G401 (cell line): ENCODE results near the gene DCTN2. TPM values are rescaled to one million over a fixed set of nuclear protein-coding genes. Genes with fewer than 3 reads are reported as not detected.
A peak's percentile ranks its signal among the peaks of the same experiment; 100 is the strongest.
"Not testable (repeated sequence)": the region's sequence is repeated elsewhere in the genome, so short reads cannot be mapped to it uniquely, and the experiment has no call there.

Experiments
- DNase-seq: peaks from one replicate; pipeline ENCODE4 v3.0.0-alpha.2; 2015; ENCODE audit warnings: low spot score
- in situ Hi-C: cut with HindIII; loops from 2 replicates; pipeline ENCODE4 v1.10.0; 2016; ENCODE audit warnings: low sequenced_read_pairs, mixed read lengths
- total RNA-seq: library from RNA; depleted of rRNA; stranded (reverse); fragments of >200 nt; shearing (Covaris generic); gene quantifications from 2 replicates; pipeline ENCODE4 v1.2.3, GENCODE V29; 2014

DCTN2 gene
- total RNA-seq, 1 experiment from 2014 or later: 162 TPM

- no peak for DNase-seq
- in situ Hi-C loops: no loop called here
Measured at GRCh38 chr12:57500213-57500612, 46.8 kb downstream of the DCTN2 start.

- in situ Hi-C loops: no loop called here
Measured at GRCh38 chr12:57498571-57498970, 48.4 kb downstream of the DCTN2 start.

GRCh38 chr12:57498132-57498502, 48.9 kb downstream of the DCTN2 start:
- in situ Hi-C loops: no loop called here
- no peak for DNase-seq

More at GRCh38 chr12:57498571-57498970, 48.4 kb downstream of the DCTN2 start:
- DNase-seq: no peak

GRCh38 chr12:57497223-57498131, 49.5 kb downstream of the DCTN2 start:
- in situ Hi-C loops: no loop called here
- no peak for DNase-seq

- in situ Hi-C loops: no loop called here
- DNase-seq: no peak
Measured at GRCh38 chr12:57496822-57497221, 50.2 kb downstream of the DCTN2 start.

GRCh38 chr12:57495051-57495701, 51.8 kb downstream of the DCTN2 start:
- DNase-seq, in situ Hi-C loops: not testable (repeated sequence)

- no peak for DNase-seq
- in situ Hi-C loops: no loop called here
Measured at GRCh38 chr12:57491393-57492280, 55.4 kb downstream of the DCTN2 start.

- no peak for DNase-seq
- in situ Hi-C loops: no loop called here
Measured at GRCh38 chr12:57490126-57490525, 56.9 kb downstream of the DCTN2 start.

GRCh38 chr12:57489157-57489641, 57.8 kb downstream of the DCTN2 start:
- no peak for DNase-seq
- in situ Hi-C loops: no loop called here

- in situ Hi-C loops: no loop called here
- no peak for DNase-seq
Measured at GRCh38 chr12:57488402-57489156, 58.4 kb downstream of the DCTN2 start.

GRCh38 chr12:57487597-57488401, 59.2 kb downstream of the DCTN2 start, which contains the start of gene MARS1:
Gene MARS1 (plus strand): TSS chr12:57488068. CDS start chr12:57488091, 23 bp downstream.
- in situ Hi-C loops: no loop called here
- peak; percentile 98 for DNase-seq

- in situ Hi-C loops: no loop called here
- DNase-seq: no peak
Measured at GRCh38 chr12:57487055-57487596, 59.9 kb downstream of the DCTN2 start.

GRCh38 chr12:57485695-57486094, 61.3 kb downstream of the DCTN2 start:
- in situ Hi-C loops: no loop called here

GRCh38 chr12:57483466-57483865, 63.5 kb downstream of the DCTN2 start:
- no peak for DNase-seq
- in situ Hi-C loops: no loop called here

More at GRCh38 chr12:57485695-57486094, 61.3 kb downstream of the DCTN2 start:
- DNase-seq: no peak

- in situ Hi-C loops: no loop called here
- DNase-seq: no peak
Measured at GRCh38 chr12:57481671-57482070, 65.3 kb downstream of the DCTN2 start.
